Measurements from ENCODE around the gene OPN4.

OPN4 gene

GRCh38 chr10:86693275-86693674 is 38.9 kb downstream of the OPN4 start:
- TF ChIP-seq, protein P1, sequence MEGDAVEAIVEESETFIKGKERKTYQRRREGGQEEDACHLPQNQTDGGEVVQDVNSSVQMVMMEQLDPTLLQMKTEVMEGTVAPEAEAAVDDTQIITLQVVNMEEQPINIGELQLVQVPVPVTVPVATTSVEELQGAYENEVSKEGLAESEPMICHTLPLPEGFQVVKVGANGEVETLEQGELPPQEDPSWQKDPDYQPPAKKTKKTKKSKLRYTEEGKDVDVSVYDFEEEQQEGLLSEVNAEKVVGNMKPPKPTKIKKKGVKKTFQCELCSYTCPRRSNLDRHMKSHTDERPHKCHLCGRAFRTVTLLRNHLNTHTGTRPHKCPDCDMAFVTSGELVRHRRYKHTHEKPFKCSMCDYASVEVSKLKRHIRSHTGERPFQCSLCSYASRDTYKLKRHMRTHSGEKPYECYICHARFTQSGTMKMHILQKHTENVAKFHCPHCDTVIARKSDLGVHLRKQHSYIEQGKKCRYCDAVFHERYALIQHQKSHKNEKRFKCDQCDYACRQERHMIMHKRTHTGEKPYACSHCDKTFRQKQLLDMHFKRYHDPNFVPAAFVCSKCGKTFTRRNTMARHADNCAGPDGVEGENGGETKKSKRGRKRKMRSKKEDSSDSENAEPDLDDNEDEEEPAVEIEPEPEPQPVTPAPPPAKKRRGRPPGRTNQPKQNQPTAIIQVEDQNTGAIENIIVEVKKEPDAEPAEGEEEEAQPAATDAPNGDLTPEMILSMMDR (conservative IDR thresholded peaks at IDR 0.05; ENCODE audit: low read length) = no peak
- H3K4me3 ChIP-seq (ENCODE audit: low read length) = no peak overlapping the region
- DNase-seq (ENCODE audit: low read depth) = no peak

DNA sequence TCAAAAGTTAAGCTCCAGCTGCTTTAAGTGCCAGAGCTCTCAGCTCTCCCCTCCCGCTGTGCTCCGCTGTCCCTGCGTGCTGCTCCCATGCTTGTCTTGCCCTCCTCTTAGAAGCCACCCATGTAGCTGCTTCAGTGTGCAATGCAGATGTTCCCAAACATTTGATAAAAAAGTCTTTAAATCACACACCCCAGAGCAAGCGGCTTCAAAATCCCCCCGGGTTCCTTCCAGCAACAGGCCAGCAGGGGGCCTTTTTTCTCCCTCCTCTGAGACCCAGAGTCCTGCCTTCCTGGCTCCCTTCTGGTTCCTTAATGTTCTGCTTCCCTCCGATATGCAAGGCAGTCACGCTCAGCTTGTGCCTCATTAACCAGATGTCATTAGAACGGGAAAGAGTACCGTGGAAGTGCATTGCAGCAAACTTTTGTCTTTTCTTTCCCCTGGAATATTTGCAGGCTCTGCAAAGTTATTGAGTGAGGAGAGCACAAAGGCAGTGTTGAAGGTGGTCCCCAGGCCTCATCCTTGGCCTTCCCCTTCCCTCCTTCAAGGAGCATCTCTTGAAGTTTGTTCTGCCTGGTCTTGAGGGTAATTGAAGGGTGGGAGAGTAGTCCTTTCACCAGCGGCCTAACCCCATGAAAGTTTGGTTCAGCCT is 39.5 kb downstream of the OPN4 start:
- TF ChIP-seq, protein P1 (conservative IDR thresholded peaks at IDR 0.05; ENCODE audit: low read length) = peak; percentile 84
- DNase-seq (ENCODE audit: low read depth) = peak; percentile 78
- H3K4me3 ChIP-seq (ENCODE audit: low read length) = no peak overlapping the region

- no peak for DNase-seq (ENCODE audit: low read depth)
- no peak overlapping the region for H3K4me3 ChIP-seq (ENCODE audit: low read length)
- TF ChIP-seq, protein P1 (conservative IDR thresholded peaks at IDR 0.05; ENCODE audit: low read length) = peak; percentile 12; the same call in 1 of the 2 replicates
These were observed 44.0 kb downstream of the OPN4 start for GRCh38 chr10:86698207-86698940.

GRCh38 chr10:86699125-86699524 is 44.8 kb downstream of the OPN4 start:
- DNase-seq (ENCODE audit: low read depth) = no peak
- H3K4me3 ChIP-seq (ENCODE audit: low read length) = no peak overlapping the region
- TF ChIP-seq, protein P1 (conservative IDR thresholded peaks at IDR 0.05; ENCODE audit: low read length) = no peak

DNA sequence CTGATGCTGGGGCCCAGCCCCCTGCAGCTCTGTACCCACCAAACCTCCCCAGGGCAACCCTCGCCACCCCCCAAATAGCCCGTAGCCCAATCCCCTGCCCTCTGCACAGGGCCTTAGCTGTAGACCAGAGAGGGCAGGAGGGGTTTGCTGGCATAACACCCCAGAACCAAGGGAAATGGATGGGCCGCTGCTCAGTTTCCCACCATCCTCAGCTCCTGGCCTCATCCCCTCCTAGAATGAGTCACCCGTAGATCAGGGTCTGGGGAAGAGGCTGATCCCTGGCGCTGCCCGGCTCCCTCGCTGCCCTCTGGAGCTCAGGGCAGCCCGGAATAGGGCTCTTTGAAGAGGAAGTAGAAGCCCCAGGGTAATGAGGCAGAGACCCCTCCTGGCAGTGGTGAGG is 45.2 kb downstream of the OPN4 start:
- TF ChIP-seq, protein P1 (conservative IDR thresholded peaks at IDR 0.05; ENCODE audit: low read length) = no peak
- H3K4me3 ChIP-seq (ENCODE audit: low read length) = no peak overlapping the region
- DNase-seq (ENCODE audit: low read depth) = no peak

DNA sequence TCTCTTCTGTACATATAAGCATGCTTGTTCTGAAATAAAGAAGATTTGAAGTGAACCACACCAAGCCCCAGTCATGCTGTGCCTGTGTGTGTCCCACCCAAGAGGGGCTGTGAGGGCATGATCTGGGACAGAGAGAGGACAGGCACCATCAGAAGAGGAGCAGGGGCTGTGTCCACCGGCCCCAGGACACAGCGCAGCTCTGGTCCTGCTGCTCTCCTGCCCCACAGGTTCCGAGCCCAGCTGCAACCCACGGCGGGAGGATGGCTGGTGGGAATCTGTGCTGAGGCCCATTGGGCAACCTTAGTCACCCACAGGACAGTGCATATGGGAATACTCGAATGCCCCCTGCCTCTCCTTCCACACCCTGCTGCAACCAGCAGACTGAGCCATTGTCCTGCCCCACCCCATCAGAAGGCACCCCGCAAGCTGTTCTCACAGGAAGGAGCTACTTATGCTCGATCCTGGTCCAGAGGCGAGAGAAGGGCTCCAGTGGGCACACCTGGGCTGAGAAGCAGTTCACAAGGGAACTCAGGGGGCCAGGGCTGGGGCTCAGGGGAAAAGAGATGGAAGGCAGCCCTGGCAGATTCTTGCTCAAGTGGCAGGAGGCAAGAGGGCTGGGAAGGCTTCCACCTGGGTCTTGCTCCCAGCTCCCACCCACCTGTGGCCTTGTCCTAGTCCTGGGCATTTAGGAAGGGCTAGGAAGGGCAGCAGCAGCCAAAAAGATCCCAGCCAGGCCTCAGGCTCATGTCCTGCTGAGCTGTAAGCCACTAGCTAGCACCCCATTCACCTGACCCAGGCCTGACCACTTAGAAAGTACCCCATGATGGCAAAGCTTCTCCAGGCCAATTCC is 45.9 kb downstream of the OPN4 start:
- H3K4me3 ChIP-seq (ENCODE audit: low read length) = no peak overlapping the region
- DNase-seq (ENCODE audit: low read depth) = no peak
- TF ChIP-seq, protein P1 (conservative IDR thresholded peaks at IDR 0.05; ENCODE audit: low read length) = no peak

Measured in AG10803 (cell line).